Epidermal melanocyte (primary cell): ENCODE measurements around the gene CADPS.

ENCODE experiments used
- DNase-seq: peaks from one replicate; pipeline ENCODE4 v3.0.0; 2011; ENCODE audit warnings: low spot score; ENCODE audit not compliant: insufficient read length

Gene CADPS

DNA sequence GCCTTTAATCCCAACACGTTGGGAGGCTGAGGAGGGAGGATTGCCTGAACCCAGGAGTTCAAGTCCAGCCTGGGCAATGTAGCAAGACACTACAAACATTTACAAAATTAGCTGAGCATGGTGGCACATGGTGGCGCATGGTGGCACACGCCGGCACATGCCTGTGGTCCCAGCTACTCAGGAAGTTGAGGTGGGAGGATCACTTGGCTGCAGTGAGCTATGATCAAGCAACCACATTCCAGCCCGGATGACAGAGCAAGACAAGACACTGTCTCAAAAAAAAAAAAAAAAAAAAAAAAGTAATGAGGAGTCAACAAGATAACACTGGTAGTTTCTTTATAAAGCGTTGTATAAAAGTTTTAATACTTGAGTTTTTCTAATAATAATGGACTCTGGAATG is 511.9 kb downstream of the CADPS start:
- no peak for DNase-seq

DNA sequence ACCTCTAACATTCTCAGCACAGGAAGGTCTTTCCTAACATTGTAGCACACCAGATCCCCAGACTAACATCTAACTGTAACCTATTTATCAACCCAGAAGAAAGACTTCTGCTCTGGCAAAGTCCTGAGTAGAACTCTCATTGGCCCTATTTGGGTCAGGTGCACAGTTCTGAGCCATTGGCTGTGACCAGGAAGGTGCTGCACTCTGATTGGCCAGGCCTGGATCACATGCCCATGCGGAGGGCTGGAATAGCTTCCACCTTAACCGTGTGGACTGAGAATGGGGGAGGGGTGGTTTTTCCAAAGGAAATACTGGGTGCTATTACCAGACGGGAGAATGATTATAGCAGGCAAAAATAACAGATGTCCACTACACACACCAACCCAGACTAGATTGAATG is 513.4 kb downstream of the CADPS start:
- no peak for DNase-seq

DNA sequence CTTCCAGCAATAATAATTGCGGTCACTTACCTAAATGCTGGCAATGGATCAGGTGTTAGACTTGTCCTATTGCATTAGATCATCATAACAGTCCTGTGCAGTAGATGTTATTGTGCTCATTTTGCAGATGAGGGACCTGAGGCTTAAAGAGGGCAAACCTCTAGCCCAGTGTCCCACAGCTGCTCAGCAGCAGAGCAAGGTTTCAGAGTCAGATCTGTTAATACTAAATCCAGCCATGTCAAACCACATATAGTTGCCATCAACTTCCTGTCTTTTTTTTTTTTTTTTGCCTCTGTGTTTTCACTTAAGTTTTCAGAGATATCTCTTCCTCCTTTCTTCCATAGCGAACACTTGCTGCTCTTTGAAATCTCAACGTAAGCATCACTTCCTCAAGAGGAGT is 514.0 kb downstream of the CADPS start:
- DNase-seq: no peak

DNA sequence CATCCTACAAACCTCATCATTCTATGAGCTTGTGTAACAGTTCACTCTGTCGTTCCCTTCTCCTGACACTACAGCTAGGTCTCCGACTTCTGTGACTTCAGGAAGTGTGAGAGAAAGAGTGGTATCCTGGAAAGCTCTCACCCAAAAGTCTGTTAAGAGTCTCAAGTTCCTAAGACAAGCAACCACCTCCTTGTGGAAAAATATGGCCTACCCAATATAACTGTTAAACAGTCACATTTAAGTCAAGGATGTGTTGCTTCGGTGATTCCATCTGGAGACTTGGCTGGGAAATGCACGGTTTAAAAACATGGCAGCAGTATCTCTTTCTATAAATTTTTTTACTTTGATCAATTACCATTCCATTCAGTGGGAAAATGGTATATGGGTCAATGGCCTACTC is 515.7 kb downstream of the CADPS start:
- DNase-seq: no peak

DNA sequence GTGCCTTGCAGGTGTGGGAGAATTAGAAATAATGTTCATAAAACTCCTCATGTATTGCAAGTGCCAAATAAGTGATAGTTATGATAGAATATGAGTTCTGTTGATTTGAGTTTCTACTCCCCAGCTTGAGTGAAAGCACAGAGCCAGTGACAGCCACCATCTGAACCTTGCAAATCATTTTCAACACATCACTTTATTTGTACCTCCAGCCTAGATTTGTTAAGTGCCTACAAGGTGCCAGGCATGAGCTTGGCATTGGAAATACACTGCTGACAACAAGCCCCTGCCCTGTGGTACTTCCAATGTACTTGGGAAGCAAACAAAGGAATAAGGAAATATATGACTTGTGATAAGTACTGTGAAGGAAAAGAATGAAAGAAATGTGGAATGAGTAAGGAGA is 518.9 kb downstream of the CADPS start:
- DNase-seq: no peak

DNA sequence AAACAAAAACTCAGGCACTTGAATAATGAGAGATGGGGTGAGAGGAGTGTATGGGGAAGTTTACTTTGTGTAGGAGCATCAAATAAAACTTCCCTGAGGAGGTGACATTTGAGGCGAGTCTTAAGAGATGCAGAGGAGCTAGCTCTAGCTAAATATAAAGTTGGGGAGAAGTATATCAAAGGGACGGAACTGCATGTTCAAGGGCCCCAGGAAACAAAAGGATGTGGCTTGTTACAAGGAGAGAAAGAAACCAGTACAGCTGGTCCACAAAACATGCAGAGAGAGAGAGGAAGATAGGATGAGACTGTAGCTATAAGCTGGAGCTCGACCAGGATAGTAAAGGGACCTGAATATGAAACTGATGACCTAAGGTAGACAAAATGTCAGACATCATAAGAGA is 519.5 kb downstream of the CADPS start:
- DNase-seq: no peak
